DOHH2 (cell line): Measurements from ENCODE around the gene AP5Z1.

ENCODE experiments used
- EZH2phosphoT487 ChIP-seq: fragments of 200-600 bp; sonication (generic); IDR thresholded peaks from 2 replicates; pipeline ENCODE4 v1.6.1; 2017; ENCODE audit warnings: borderline replicate concordance, mild to moderate bottlenecking, antibody characterized with exemption, low read length, moderate library complexity, mixed read lengths
- TF ChIP-seq, protein P1 (sequence below): fragments of 200-600 bp; sonication (generic); IDR thresholded peaks from one replicate; pipeline ENCODE4 v1.5.1; 2014; ENCODE audit warnings: antibody characterized with exemption, mild to moderate bottlenecking, low read depth, low read length; ENCODE audit not compliant: poor library complexity, severe bottlenecking

DNA sequence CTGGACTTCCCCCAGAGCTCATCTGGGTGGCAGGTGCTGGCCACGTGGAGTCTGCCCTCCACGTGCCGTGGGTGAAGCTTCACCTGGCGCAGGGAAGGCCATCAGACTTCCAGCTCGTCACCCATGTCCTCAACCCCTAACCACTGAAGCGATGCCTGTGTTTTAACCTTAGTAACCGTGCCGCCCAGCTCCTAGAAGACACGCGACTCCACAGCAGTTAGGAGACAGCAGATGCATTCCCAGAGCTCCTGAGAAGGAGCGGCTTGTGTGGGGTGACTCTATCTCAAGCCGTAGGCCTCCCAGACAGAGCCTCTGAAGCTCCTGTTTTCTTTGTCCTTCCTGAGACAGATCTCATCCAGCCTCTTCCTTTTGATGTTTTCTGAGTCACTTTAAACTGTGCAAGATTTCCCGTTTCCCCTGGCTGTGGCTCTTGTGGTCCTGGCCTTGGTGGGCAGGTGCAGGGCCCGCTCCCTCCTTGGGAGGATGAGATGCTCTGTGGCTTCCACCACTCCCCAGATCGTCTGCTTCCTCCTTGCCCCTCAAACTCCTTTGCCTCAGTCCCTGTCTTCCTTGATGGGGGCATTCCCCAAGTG lies 41.4 kb upstream of the AP5Z1 start:
- TF ChIP-seq, protein P1, sequence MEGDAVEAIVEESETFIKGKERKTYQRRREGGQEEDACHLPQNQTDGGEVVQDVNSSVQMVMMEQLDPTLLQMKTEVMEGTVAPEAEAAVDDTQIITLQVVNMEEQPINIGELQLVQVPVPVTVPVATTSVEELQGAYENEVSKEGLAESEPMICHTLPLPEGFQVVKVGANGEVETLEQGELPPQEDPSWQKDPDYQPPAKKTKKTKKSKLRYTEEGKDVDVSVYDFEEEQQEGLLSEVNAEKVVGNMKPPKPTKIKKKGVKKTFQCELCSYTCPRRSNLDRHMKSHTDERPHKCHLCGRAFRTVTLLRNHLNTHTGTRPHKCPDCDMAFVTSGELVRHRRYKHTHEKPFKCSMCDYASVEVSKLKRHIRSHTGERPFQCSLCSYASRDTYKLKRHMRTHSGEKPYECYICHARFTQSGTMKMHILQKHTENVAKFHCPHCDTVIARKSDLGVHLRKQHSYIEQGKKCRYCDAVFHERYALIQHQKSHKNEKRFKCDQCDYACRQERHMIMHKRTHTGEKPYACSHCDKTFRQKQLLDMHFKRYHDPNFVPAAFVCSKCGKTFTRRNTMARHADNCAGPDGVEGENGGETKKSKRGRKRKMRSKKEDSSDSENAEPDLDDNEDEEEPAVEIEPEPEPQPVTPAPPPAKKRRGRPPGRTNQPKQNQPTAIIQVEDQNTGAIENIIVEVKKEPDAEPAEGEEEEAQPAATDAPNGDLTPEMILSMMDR: no peak
- no peak for TF ChIP-seq EZH2phosphoT487
